ENCODE data around the gene ZNF540. TPM values are rescaled to one million over a fixed set of nuclear protein-coding genes. Genes with fewer than 3 reads are reported as not detected.
A peak's percentile ranks its signal among the peaks of the same experiment; 100 is the strongest.

The ZNF540 gene
- total and polyA plus RNA-seq, 9 of the 15 experiments (the other 6 are each of a cell fraction or from before 2014, with no cell fraction given) = 0.20 to 0.95 (median 0.44) TPM

GRCh38 chr19:37654629-37655300, 60.1 kb downstream of the ZNF540 start:
- ATAC-seq (peak; percentile 79), DNase-seq (ENCODE audit: extremely low read depth in 1 of 4, low spot score in 3 of 4) (peak; percentile 37 to 63 (median 38)), FAIRE-seq (no peak)
- Histone ChIP-seq H3K4me2 (ENCODE audit: insufficient read depth, low read length) (peak overlapping the region; percentile 91), H3K9ac (ENCODE audit: insufficient read depth in 1 of 2, low read depth in 2 of 2, low read length in 2 of 2) (peak overlapping the region; percentile 72 to 93), H3K79me2 (ENCODE audit: control insufficient read depth, insufficient read depth, low read length) (peaks cover 26% of the 10 kb centered on the region), H3K27me3 (ENCODE audit: control insufficient read depth in 2 of 2, insufficient read depth in 2 of 2, low read length in 2 of 2) (no peaks in the 10 kb centered on the region), H3K27ac (ENCODE audit: extremely low read depth, low read depth, low read length) (peak overlapping the region; percentile 82), H3K4me3 (peak overlapping the region; percentile 75), H3K9me3 (replicated peaks; ENCODE audit: control insufficient read depth, insufficient read depth, low read depth, low read length) (no peaks in the 10 kb centered on the region; the same call in 1 of the 2 replicates), H2AFZ (ENCODE audit: low read depth, low read length) (peak overlapping the region; percentile 98), H4K20me1 (replicated peaks; ENCODE audit: control insufficient read depth, insufficient read depth, low read length) (no peaks in the 10 kb centered on the region), H3K9me1 (ENCODE audit: control insufficient read depth, insufficient read depth, low read length) (no peaks in the 10 kb centered on the region), H3K4me1 (replicated peaks in 1 of 2; ENCODE audit: control insufficient read depth in 2 of 2, insufficient read depth in 2 of 2, low read length in 2 of 2) (peaks cover 3 to 15% of the 10 kb centered on the region in 2 experiments; a peak in 2 of 5 replicates), H3K36me3 (ENCODE audit: control insufficient read depth, insufficient read depth, low read length) (no peaks in the 10 kb centered on the region)
- in situ Hi-C loops (cut with MboI) = no loop called here
- intact Hi-C loops (cut with micrococcal nuclease) = no loop called here
- CTCF ChIA-PET (ENCODE audit: low intra/inter-chr PET ratio) = no interaction called here
- POLR2A ChIA-PET = no interaction called here
- WGBS (ENCODE audit: insufficient coverage, low coverage, missing lambda C conversion rate) = 0% methylated on average over 38 of the region's 40 CpGs
- BruUV-seq (replicated peaks) = no TSS peak
- TF ChIP-seq SOX6 (IDR thresholded peaks at IDR 0.05) = no peak
- 0 out of 2 replicates have a peak, but pooled peaks have one; percentile 57 for TF ChIP-seq ZKSCAN8 (CRISPR knock-in tag; IDR thresholded peaks at IDR 0.05)
- TF ChIP-seq, protein P1, sequence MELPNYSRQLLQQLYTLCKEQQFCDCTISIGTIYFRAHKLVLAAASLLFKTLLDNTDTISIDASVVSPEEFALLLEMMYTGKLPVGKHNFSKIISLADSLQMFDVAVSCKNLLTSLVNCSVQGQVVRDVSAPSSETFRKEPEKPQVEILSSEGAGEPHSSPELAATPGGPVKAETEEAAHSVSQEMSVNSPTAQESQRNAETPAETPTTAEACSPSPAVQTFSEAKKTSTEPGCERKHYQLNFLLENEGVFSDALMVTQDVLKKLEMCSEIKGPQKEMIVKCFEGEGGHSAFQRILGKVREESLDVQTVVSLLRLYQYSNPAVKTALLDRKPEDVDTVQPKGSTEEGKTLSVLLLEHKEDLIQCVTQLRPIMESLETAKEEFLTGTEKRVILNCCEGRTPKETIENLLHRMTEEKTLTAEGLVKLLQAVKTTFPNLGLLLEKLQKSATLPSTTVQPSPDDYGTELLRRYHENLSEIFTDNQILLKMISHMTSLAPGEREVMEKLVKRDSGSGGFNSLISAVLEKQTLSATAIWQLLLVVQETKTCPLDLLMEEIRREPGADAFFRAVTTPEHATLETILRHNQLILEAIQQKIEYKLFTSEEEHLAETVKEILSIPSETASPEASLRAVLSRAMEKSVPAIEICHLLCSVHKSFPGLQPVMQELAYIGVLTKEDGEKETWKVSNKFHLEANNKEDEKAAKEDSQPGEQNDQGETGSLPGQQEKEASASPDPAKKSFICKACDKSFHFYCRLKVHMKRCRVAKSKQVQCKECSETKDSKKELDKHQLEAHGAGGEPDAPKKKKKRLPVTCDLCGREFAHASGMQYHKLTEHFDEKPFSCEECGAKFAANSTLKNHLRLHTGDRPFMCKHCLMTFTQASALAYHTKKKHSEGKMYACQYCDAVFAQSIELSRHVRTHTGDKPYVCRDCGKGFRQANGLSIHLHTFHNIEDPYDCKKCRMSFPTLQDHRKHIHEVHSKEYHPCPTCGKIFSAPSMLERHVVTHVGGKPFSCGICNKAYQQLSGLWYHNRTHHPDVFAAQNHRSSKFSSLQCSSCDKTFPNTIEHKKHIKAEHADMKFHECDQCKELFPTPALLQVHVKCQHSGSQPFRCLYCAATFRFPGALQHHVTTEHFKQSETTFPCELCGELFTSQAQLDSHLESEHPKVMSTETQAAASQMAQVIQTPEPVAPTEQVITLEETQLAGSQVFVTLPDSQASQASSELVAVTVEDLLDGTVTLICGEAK (IDR thresholded peaks at IDR 0.05) = 0 out of 2 replicates have a peak, but pooled peaks have one; percentile 10
- TF ChIP-seq, protein P1 (CRISPR knock-in tag; IDR thresholded peaks at IDR 0.05) = no peak
- peak; percentile 88 for TF ChIP-seq ZFX (CRISPR knock-in tag; IDR thresholded peaks at IDR 0.05)
- peak; percentile 35; the same call in 1 of the 2 replicates for TF ChIP-seq BRD4 (IDR thresholded peaks at IDR 0.05)
- TF ChIP-seq UBTF (IDR thresholded peaks at IDR 0.05; ENCODE audit: borderline replicate concordance in 1 of 2, low read depth in 2 of 2, low read length in 2 of 2) = peak; percentile 21 to 88; a peak in 2 of 4 replicates

Data from K562 (cell line).